K562 (cell line): ENCODE data around the gene PRLHR. TPM values are rescaled to one million over a fixed set of nuclear protein-coding genes. Genes with fewer than 3 reads are reported as not detected.

ENCODE experiments used
- ATAC-seq: fragments of 200-7000 bp; cut with Tn5 transposase; 3 replicates; pipeline ENCODE4 v1.9.1; 2020; ENCODE audit warnings: moderate library complexity
- BruUV-seq: library from RNA; stranded (reverse); fragments of 400-500 nt; replicated peaks from 2 replicates; lab custom pipeline; 2021; lab: Mats Ljungman, UMichigan
- CTCF ChIA-PET: fragments of 300-600 bp; formaldehyde crosslinking; extraction: SDS; loops from one replicate; lab custom pipeline; 2021; ENCODE audit warnings: low intra/inter-chr PET ratio; lab: Yijun Ruan, JAX
- POLR2A ChIA-PET: fragments of 300-600, 350-650 bp; sonication (Branson Sonifier 250); formaldehyde crosslinking; extraction: SDS; loops from one replicate; lab custom pipeline; 2021; ENCODE audit warnings: antibody characterized with exemption, inconsistent platforms; lab: Yijun Ruan, JAX
- DNase-seq, 4 experiments: peaks; one replicate each; pipeline versions ENCODE4 v3.0.0 to v3.0.0-alpha.2; 2011 to 2018; ENCODE audit warnings: low spot score in 3 of 4, mixed read lengths in 3 of 4; ENCODE audit errors: extremely low read depth in 1 of 4
- FAIRE-seq: peaks from 2 replicates; lab custom pipeline; 2011; peaks lifted over from hg19 to GRCh38; lab: Jason Lieb, UNC
- H2AFZ ChIP-seq: 2 replicates; pipeline ENCODE4 v1.6.0; 2011; ENCODE audit warnings: low read depth, low read length, control low read depth, inconsistent platforms
- H3K27ac ChIP-seq: fragments of 200-600 bp; 3 replicates; pipeline ENCODE4 v1.8.0; 2011; ENCODE audit warnings: low read depth, mild to moderate bottlenecking, control low read depth, inconsistent platforms, low read length, moderate library complexity, mixed read lengths; ENCODE audit errors: extremely low read depth
- H3K27me3 ChIP-seq, 2 experiments: fragments of 300-600 bp in 1 of 2; 2 replicates in 1 of 2; 3 replicates in 1 of 2; pipeline versions ENCODE4 v1.6.0 to v1.8.0; 2011; ENCODE audit warnings: inconsistent platforms in 2 of 2, low read length in 2 of 2, mild to moderate bottlenecking in 1 of 2, mixed read lengths in 1 of 2, moderate library complexity in 1 of 2; ENCODE audit not compliant: control insufficient read depth in 2 of 2, insufficient read depth in 2 of 2
- H3K36me3 ChIP-seq: fragments of 300-600 bp; 3 replicates; pipeline ENCODE4 v1.8.0; 2011; ENCODE audit warnings: mild to moderate bottlenecking, low read length, inconsistent platforms; ENCODE audit not compliant: control insufficient read depth, insufficient read depth
- H3K4me1 ChIP-seq, 2 experiments: fragments of 200-600 bp in 1 of 2; replicated peaks in 1 of 2; 2 replicates in 1 of 2; 3 replicates in 1 of 2; pipeline versions ENCODE4 v1.5.1 to v1.8.0; 2011; ENCODE audit warnings: inconsistent platforms in 2 of 2, low read length in 2 of 2, mild to moderate bottlenecking in 1 of 2, mixed read lengths in 1 of 2, moderate library complexity in 1 of 2; ENCODE audit not compliant: control insufficient read depth in 2 of 2, insufficient read depth in 2 of 2
- H3K4me2 ChIP-seq: 2 replicates; pipeline ENCODE4 v1.6.1; 2011; ENCODE audit warnings: low read length, control low read depth, inconsistent platforms, mixed read lengths; ENCODE audit not compliant: insufficient read depth
- H3K4me3 ChIP-seq: fragments of 200-600 bp; sonication (generic), shearing (Covaris generic); 2 replicates; pipeline ENCODE4 v1.5.1; 2016; ENCODE audit warnings: control low read depth, inconsistent platforms
- H3K79me2 ChIP-seq: fragments of 200-600 bp; 3 replicates; pipeline ENCODE4 v1.8.0; 2011; ENCODE audit warnings: low read length, inconsistent platforms; ENCODE audit not compliant: control insufficient read depth, insufficient read depth
- H3K9ac ChIP-seq, 2 experiments: 2 replicates each; pipeline versions ENCODE4 v1.6.0 to v1.6.1; 2011; ENCODE audit warnings: low read depth in 2 of 2, low read length in 2 of 2, control low read depth in 1 of 2, inconsistent platforms in 1 of 2, mild to moderate bottlenecking in 1 of 2, mixed read lengths in 1 of 2; ENCODE audit not compliant: insufficient read depth in 1 of 2
- H3K9me1 ChIP-seq: one replicate; pipeline ENCODE4 v1.6.0; 2011; ENCODE audit warnings: inconsistent platforms, mild to moderate bottlenecking, low read length, moderate library complexity; ENCODE audit not compliant: control insufficient read depth, insufficient read depth
- H3K9me3 ChIP-seq: replicated peaks from 2 replicates; pipeline ENCODE4 v1.5.1; 2011; ENCODE audit warnings: low read depth, low read length, inconsistent platforms; ENCODE audit not compliant: control insufficient read depth, insufficient read depth
- H4K20me1 ChIP-seq: replicated peaks from 2 replicates; pipeline ENCODE4 v1.6.1; 2011; ENCODE audit warnings: low read length, inconsistent platforms, mixed read lengths; ENCODE audit not compliant: control insufficient read depth, insufficient read depth
- BRF1 ChIP-seq: IDR thresholded peaks from 3 replicates; pipeline ENCODE4 v1.6.1; 2011; ENCODE audit warnings: borderline replicate concordance, mild to moderate bottlenecking; ENCODE audit not compliant: insufficient read length; ENCODE audit errors: extremely low read depth
- CTCF ChIP-seq, 3 experiments: IDR thresholded peaks in 2 of 3; conservative IDR thresholded peaks in 1 of 3; 2 replicates each; pipeline ENCODE4 v1.5.1; 2011 to 2012; ENCODE audit warnings: low read length in 3 of 3, mild to moderate bottlenecking in 3 of 3, control low read depth in 2 of 3, improper control_type of control experiment in 1 of 3, inconsistent platforms in 1 of 3, low read depth in 1 of 3, mixed read lengths in 1 of 3, moderate library complexity in 1 of 3; ENCODE audit not compliant: insufficient read depth in 2 of 3
- E2F1 ChIP-seq: sonication (generic); formaldehyde crosslinking; IDR thresholded peaks from 2 replicates; pipeline ENCODE4 v1.8.1; 2023; ENCODE audit warnings: mild to moderate bottlenecking, missing genetic modification reagents, moderate library complexity
- ERF ChIP-seq: fragments of 450-650 bp; formaldehyde crosslinking; IDR thresholded peaks from 2 replicates; pipeline ENCODE4 v1.4.0; 2020; ENCODE audit warnings: mild to moderate bottlenecking, mixed read lengths
- RBM25 ChIP-seq: fragments of 200-400 bp; formaldehyde crosslinking; IDR thresholded peaks from 2 replicates; pipeline ENCODE4 v1.6.1; 2018; ENCODE audit warnings: low read length, low read depth, moderate library complexity; ENCODE audit not compliant: severe bottlenecking
- SMC3 ChIP-seq: conservative IDR thresholded peaks from 2 replicates; pipeline ENCODE4 v1.6.1; 2011; ENCODE audit warnings: low read depth, low read length, improper control_type of control experiment; ENCODE audit not compliant: insufficient read depth
- STAG1 ChIP-seq: sonication (generic); formaldehyde crosslinking; IDR thresholded peaks from 2 replicates; pipeline ENCODE4 v1.5.0; 2020; ENCODE audit warnings: missing genetic modification reagents, borderline replicate concordance
- ZNF274 ChIP-seq: IDR thresholded peaks from 2 replicates; pipeline ENCODE4 v1.6.1; 2011; ENCODE audit warnings: low read depth, mild to moderate bottlenecking, low read length, moderate library complexity, borderline replicate concordance
- ZZZ3 ChIP-seq: fragments of 450-650 bp; IDR thresholded peaks from 2 replicates; pipeline ENCODE4 v1.6.1; 2016; ENCODE audit warnings: antibody characterized with exemption, mild to moderate bottlenecking, moderate library complexity
- WGBS: fragments of 100-300 bp; shearing (Covaris generic); methylation state at CpG from one replicate; pipeline ENCODE4 v1.1.6; 2016; ENCODE audit warnings: low coverage, mixed read lengths; ENCODE audit not compliant: insufficient coverage; ENCODE audit errors: missing lambda C conversion rate; 5-methylcytosine and 5-hydroxymethylcytosine counted together
- in situ Hi-C: fragments of 300-500 bp; cut with MboI; formaldehyde crosslinking; loops from 4 replicates; pipeline ENCODE4 v1.15.0; 2018; ENCODE audit warnings: inconsistent platforms, mixed read lengths
- intact Hi-C: fragments of 100-400 bp; cut with micrococcal nuclease; formaldehyde crosslinking; loops from 2 replicates; pipeline ENCODE4 v1.14.2; 2022
- polyA plus RNA-seq, 8 experiments: library from polyadenylated mRNA; depleted of rRNA in 4 of 8; stranded (reverse) in 5 of 8; unstranded in 3 of 8; fragments of >200 nt; fragmentation: Nextera tagmentation in 2 of 8; fragmentation: Illumina TruSeq in 1 of 8; extraction: Ambion mirVana in 2 of 8; extraction: Trizol in 1 of 8; gene quantifications; 2 replicates each; pipeline versions ENCODE4 v1.2.1 to v1.2.3, GENCODE V29; 2011 to 2014; ENCODE audit warnings: inconsistent platforms in 1 of 8, missing spikeins in 1 of 8
- total RNA-seq, 7 experiments: library from RNA; depleted of rRNA in 6 of 7; stranded (reverse); fragments of >200 nt in 6 of 7; fragmentation: Illumina TruSeq in 2 of 7; extraction: Trizol in 2 of 7; gene quantifications; 2 replicates each; pipeline versions ENCODE4 v1.2.1 to v1.2.3, GENCODE V29; 2011 to 2021; ENCODE audit warnings: low replicate concordance in 1 of 7

PRLHR gene
- total and polyA plus RNA-seq, 9 of the 15 experiments (the other 6 are each of a cell fraction or from before 2014, with no cell fraction given): not detected

DNA sequence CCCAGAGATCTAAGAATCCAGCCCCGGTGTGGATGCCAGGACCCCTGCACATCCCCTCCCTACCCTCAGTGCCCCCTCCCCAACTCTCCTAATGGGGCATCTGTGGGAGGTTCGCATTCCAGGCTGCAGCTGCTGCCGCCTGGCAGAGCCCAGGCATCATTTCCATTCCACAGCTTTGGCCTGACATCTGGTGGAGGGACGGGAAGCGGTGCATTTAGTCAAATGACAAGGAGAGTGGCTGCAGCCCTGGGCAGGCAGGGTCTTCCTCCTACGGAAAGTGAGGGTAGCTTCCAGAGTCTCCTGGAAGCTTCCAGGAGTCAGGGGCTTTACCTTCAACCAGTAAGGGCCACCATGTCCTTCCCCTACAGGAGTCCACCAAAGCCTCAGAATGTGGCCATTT, 30.8 kb downstream of the PRLHR start:
- FAIRE-seq (peak; percentile 44), ATAC-seq (peak; percentile 69; the same call in 2 of the 3 replicates), DNase-seq (peak in 2 of 4 experiments; percentile 22)
- H3K27ac ChIP-seq: no peak overlapping the region
- in situ Hi-C loops: loop anchor here (5.0 kb wide), 2 partner anchors 148 to 243 kb away; no protein-coding TSS in a partner anchor
- BruUV-seq: no TSS peak
- no peaks in the 10 kb centered on the region for H4K20me1 ChIP-seq
- H3K4me1 ChIP-seq: no peaks in the 10 kb centered on the region; a peak in 1 of 5 replicates
- H3K27me3 ChIP-seq: peaks cover 0 to 15% of the 10 kb centered on the region in 2 experiments; a peak in 3 of 5 replicates
- H3K9ac ChIP-seq: no peak overlapping the region
- intact Hi-C loops: loop anchor here (5.0 kb wide), 1 partner anchor 288 kb away; no protein-coding TSS in a partner anchor
- H2AFZ ChIP-seq: no peak overlapping the region
- CTCF ChIA-PET: interaction anchor here (1.1 kb wide), 1 partner anchor 237 kb away, joined by 4 read pairs; no protein-coding TSS in a partner anchor
- H3K4me3 ChIP-seq: no peak overlapping the region
- no peaks in the 10 kb centered on the region for H3K9me1 ChIP-seq
- POLR2A ChIA-PET: interaction anchor here (0.8 kb wide), 1 partner anchor 158 kb away, joined by 3 read pairs; no protein-coding TSS in a partner anchor
- no peak overlapping the region for H3K4me2 ChIP-seq
- H3K36me3 ChIP-seq: no peaks in the 10 kb centered on the region
- no peaks in the 10 kb centered on the region for H3K79me2 ChIP-seq
- no peaks in the 10 kb centered on the region for H3K9me3 ChIP-seq
- WGBS: 0% methylated on average over 4 of the region's 6 CpGs
- TF ChIP-seq E2F1 (CRISPR knock-in tag) (no peak), ZZZ3 (no peak), ZNF274 (no peak), CTCF (IDR thresholded peaks at IDR 0.05 in 2 of 3, conservative IDR thresholded peaks at IDR 0.05 in 1 of 3; ENCODE audit: insufficient read depth in 2 of 3, low read depth in 1 of 3, low read length in 3 of 3) (peak; percentile 46 to 60 (median 53); a peak in 5 of 6 replicates), BRF1 (no peak), ERF (CRISPR knock-in tag) (no peak), RBM25 (no peak), SMC3 (0 out of 2 replicates have a peak, but pooled peaks have one; percentile 15), STAG1 (CRISPR knock-in tag) (peak; percentile 77; the same call in 1 of the 2 replicates)
